Measurements from ENCODE around the gene RSAD2.

The RSAD2 gene

GRCh38 chr2:6905668-6906067, 28.1 kb downstream of the RSAD2 start:
- no peak for DNase-seq (ENCODE audit: low spot score)

- DNase-seq (ENCODE audit: low spot score), result peak; percentile 61
Measured at GRCh38 chr2:6906165-6906741, 28.7 kb downstream of the RSAD2 start.

GRCh38 chr2:6908291-6908690, 30.7 kb downstream of the RSAD2 start:
- DNase-seq (ENCODE audit: low spot score), result no peak

GRCh38 chr2:6909431-6910385, 32.1 kb downstream of the RSAD2 start:
- DNase-seq (ENCODE audit: low spot score), result peak; percentile 76

- no peak for DNase-seq (ENCODE audit: low spot score)
Measured at GRCh38 chr2:6911721-6912120, 34.1 kb downstream of the RSAD2 start.

GRCh38 chr2:6913415-6914157, 36.0 kb downstream of the RSAD2 start:
- DNase-seq (ENCODE audit: low spot score), result peak; percentile 70

- DNase-seq (ENCODE audit: low spot score), result peak; percentile 15
Measured at GRCh38 chr2:6914828-6915227, 37.3 kb downstream of the RSAD2 start.

- DNase-seq (ENCODE audit: low spot score), result no peak
Measured at GRCh38 chr2:6915399-6915798, 37.8 kb downstream of the RSAD2 start.

GRCh38 chr2:6916224-6916623, 38.6 kb downstream of the RSAD2 start:
- DNase-seq (ENCODE audit: low spot score), result no peak

GRCh38 chr2:6916736-6917070, 39.1 kb downstream of the RSAD2 start:
- DNase-seq (ENCODE audit: low spot score), result no peak

GRCh38 chr2:6917071-6917760, 39.6 kb downstream of the RSAD2 start, which contains the start of gene RNF144A:
Gene RNF144A (plus strand): TSS chr2:6917412. CDS start chr2:6996927, 79,515 bp downstream.
- DNase-seq (ENCODE audit: low spot score), result peak; percentile 72

- no peak for DNase-seq (ENCODE audit: low spot score)
Measured at GRCh38 chr2:6917761-6918421, 40.3 kb downstream of the RSAD2 start.

- DNase-seq (ENCODE audit: low spot score), result no peak
Measured at GRCh38 chr2:6919901-6920742, 42.5 kb downstream of the RSAD2 start.

- no peak for DNase-seq (ENCODE audit: low spot score)
Measured at GRCh38 chr2:6920743-6921064, 43.1 kb downstream of the RSAD2 start.

GRCh38 chr2:6921321-6921922, 43.8 kb downstream of the RSAD2 start:
- no peak for DNase-seq (ENCODE audit: low spot score)

GRCh38 chr2:6922201-6922656, 44.7 kb downstream of the RSAD2 start:
- no peak for DNase-seq (ENCODE audit: low spot score)

- DNase-seq (ENCODE audit: low spot score), result no peak
Measured at GRCh38 chr2:6923319-6923718, 45.7 kb downstream of the RSAD2 start.

- no peak for DNase-seq (ENCODE audit: low spot score)
Measured at GRCh38 chr2:6924101-6924923, 46.7 kb downstream of the RSAD2 start.

GRCh38 chr2:6924924-6925409, 47.4 kb downstream of the RSAD2 start:
- DNase-seq (ENCODE audit: low spot score), result no peak
